GM21786 (cell line): ENCODE measurements around the gene ENTPD1.
"Not testable (repeated sequence)": the region's sequence is repeated elsewhere in the genome, so short reads cannot be mapped to it uniquely, and the experiment has no call there.

ENCODE experiments used
- ATAC-seq: cut with Tn5 transposase; IDR thresholded peaks from one replicate; pipeline ENCODE4 v1.9.1; 2021; ENCODE audit not compliant: unreplicated experiment

The ENTPD1 gene

GRCh38 chr10:95756809-95757684 is 1.1 kb downstream of the ENTPD1 start:
- ATAC-seq, result no peak

GRCh38 chr10:95758351-95759025 is 2.5 kb downstream of the ENTPD1 start:
- ATAC-seq, result peak; percentile 44

GRCh38 chr10:95759233-95759826 is 3.4 kb downstream of the ENTPD1 start:
- ATAC-seq, result no peak

- no peak for ATAC-seq
Observed at GRCh38 chr10:95761939-95762492, 6.1 kb downstream of the ENTPD1 start.

- ATAC-seq, result peak; percentile 92
Observed at GRCh38 chr10:95767884-95768556, 12.1 kb downstream of the ENTPD1 start.

GRCh38 chr10:95770084-95770720 is 14.2 kb downstream of the ENTPD1 start:
- no peak for ATAC-seq

GRCh38 chr10:95773454-95773853 is 17.5 kb downstream of the ENTPD1 start:
- not testable (repeated sequence) for ATAC-seq

GRCh38 chr10:95777638-95778037 is 21.7 kb downstream of the ENTPD1 start:
- not testable (repeated sequence) for ATAC-seq

GRCh38 chr10:95782318-95782717 is 26.4 kb downstream of the ENTPD1 start:
- ATAC-seq, result no peak

- ATAC-seq, result peak; percentile 54
Observed at GRCh38 chr10:95783741-95784140, 27.8 kb downstream of the ENTPD1 start.

- ATAC-seq, result peak; percentile 9
Observed at GRCh38 chr10:95784279-95784913, 28.4 kb downstream of the ENTPD1 start.

- ATAC-seq, result peak; percentile 37
Observed at GRCh38 chr10:95785317-95785716, 29.4 kb downstream of the ENTPD1 start.

- ATAC-seq, result no peak
Observed at GRCh38 chr10:95785942-95786669, 30.1 kb downstream of the ENTPD1 start.

- ATAC-seq, result no peak
Observed at GRCh38 chr10:95787447-95787846, 31.5 kb downstream of the ENTPD1 start.

GRCh38 chr10:95788830-95789229 is 32.9 kb downstream of the ENTPD1 start:
- ATAC-seq, result no peak

GRCh38 chr10:95789902-95790301 is 33.9 kb downstream of the ENTPD1 start:
- no peak for ATAC-seq

GRCh38 chr10:95790982-95791381 is 35.0 kb downstream of the ENTPD1 start:
- ATAC-seq, result peak; percentile 48

- no peak for ATAC-seq
Observed at GRCh38 chr10:95791425-95791979, 35.5 kb downstream of the ENTPD1 start.

- no peak for ATAC-seq
Observed at GRCh38 chr10:95792211-95792780, 36.3 kb downstream of the ENTPD1 start.
